ENCODE measurements around the gene LRIG2. TPM values are rescaled to one million over a fixed set of nuclear protein-coding genes. Genes with fewer than 3 reads are reported as not detected.

The LRIG2 gene
- total and polyA plus RNA-seq, 2 of the 4 experiments (the other 2 are of a cell fraction), result 4.3 to 9.0 TPM

DNA sequence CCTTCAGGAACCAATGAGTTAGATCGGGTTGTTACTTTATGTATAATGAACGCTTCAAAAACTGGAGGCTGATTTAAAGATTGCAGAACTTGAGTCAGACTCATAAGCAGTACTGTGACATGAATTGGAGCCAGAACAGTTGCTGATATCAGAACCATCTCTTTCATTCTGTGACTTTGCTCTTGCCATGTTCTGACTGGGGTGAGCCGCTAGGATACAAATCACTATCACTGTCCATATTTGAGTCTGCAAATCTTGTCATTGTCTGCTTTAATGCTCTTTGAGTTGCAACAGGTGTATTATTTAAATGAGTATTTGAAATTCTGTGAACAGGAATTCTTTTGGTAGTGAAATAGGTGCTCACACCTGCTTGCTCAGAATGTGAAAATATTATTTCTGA is 52.5 kb downstream of the LRIG2 start:
- Histone ChIP-seq H3K9me3 (ENCODE audit: control insufficient read depth, insufficient read depth, low read length) (no peaks in the 10 kb centered on the region), H3K56ac (ENCODE audit: extremely low read depth, insufficient read depth, low read length) (no peak overlapping the region), H3K27ac (ENCODE audit: insufficient read depth, low read length) (no peak overlapping the region), H3K14ac (replicated peaks; ENCODE audit: low read depth, low read length) (no peak overlapping the region), H2BK5ac (ENCODE audit: low read depth, low read length, poor library complexity, severe bottlenecking) (no peak overlapping the region), H3K79me1 (ENCODE audit: low read depth in 1 of 2, low read length in 2 of 2) (peaks cover 22 to 26% of the 10 kb centered on the region in 2 experiments), H2AK9ac (replicated peaks; ENCODE audit: low read depth, low read length, poor library complexity) (no peak overlapping the region), H2AK5ac (ENCODE audit: low read depth, low read length) (no peak overlapping the region), H2AFZ (replicated peaks; ENCODE audit: low read length, poor library complexity) (no peak overlapping the region), H2BK120ac (ENCODE audit: low read depth, low read length) (no peak overlapping the region), H3K4ac (ENCODE audit: low read depth, low read length) (no peak overlapping the region), H3K27me3 (ENCODE audit: control insufficient read depth, insufficient read depth, low read length) (no peaks in the 10 kb centered on the region), H4K91ac (ENCODE audit: insufficient read depth, low read depth, low read length) (no peak overlapping the region), H3K23ac (ENCODE audit: low read depth, low read length) (no peak overlapping the region), H3K4me1 (ENCODE audit: control insufficient read depth, insufficient read depth, low read length) (peaks cover 3% of the 10 kb centered on the region; the same call in 1 of the 2 replicates), H3K18ac (ENCODE audit: low read depth, low read length) (no peak overlapping the region), H4K5ac (ENCODE audit: low read depth, low read length) (no peak overlapping the region), H4K20me1 (ENCODE audit: insufficient read depth, low read length) (peaks cover 3% of the 10 kb centered on the region; the same call in 1 of the 2 replicates), H3K9ac (ENCODE audit: low read depth, low read length) (no peak overlapping the region), H3K9me1 (ENCODE audit: insufficient read depth, low read length) (peaks cover 10% of the 10 kb centered on the region; the same call in 1 of the 2 replicates), H4K8ac (ENCODE audit: low read depth in 2 of 2, low read length in 2 of 2) (no peak overlapping the region), H3K4me3 (ENCODE audit: insufficient read depth, low read depth, low read length) (no peak overlapping the region), H3K4me2 (ENCODE audit: low read depth, low read length) (no peak overlapping the region), H2BK15ac (ENCODE audit: low read depth, low read length) (no peak overlapping the region), H3K36me3 (ENCODE audit: control insufficient read depth, insufficient read depth, low read length) (peaks cover 27% of the 10 kb centered on the region), H2BK20ac (ENCODE audit: low read depth, low read length) (no peak overlapping the region)
- BruUV-seq (replicated peaks), result no TSS peak
- WGBS, 2 experiments (ENCODE audit: extremely low coverage in 2 of 2, insufficient read length in 1 of 2), result no CpG with 5 or more reads among the region's 3 CpGs
- no peak for TF ChIP-seq RCOR1 (IDR thresholded peaks at IDR 0.05; ENCODE audit: insufficient replicate concordance, low read length)
- no peak for TF ChIP-seq SMC3 (IDR thresholded peaks at IDR 0.05; ENCODE audit: low read depth, low read length)
- TF ChIP-seq, protein P1, sequence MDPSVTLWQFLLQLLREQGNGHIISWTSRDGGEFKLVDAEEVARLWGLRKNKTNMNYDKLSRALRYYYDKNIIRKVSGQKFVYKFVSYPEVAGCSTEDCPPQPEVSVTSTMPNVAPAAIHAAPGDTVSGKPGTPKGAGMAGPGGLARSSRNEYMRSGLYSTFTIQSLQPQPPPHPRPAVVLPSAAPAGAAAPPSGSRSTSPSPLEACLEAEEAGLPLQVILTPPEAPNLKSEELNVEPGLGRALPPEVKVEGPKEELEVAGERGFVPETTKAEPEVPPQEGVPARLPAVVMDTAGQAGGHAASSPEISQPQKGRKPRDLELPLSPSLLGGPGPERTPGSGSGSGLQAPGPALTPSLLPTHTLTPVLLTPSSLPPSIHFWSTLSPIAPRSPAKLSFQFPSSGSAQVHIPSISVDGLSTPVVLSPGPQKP (IDR thresholded peaks at IDR 0.05; ENCODE audit: borderline replicate concordance, low read depth, low read length), result no peak
- TF ChIP-seq RFX5 (IDR thresholded peaks at IDR 0.05; ENCODE audit: low read depth, low read length), result no peak
- no peak for TF ChIP-seq CEBPB (IDR thresholded peaks at IDR 0.05; ENCODE audit: low read depth, low read length)
- TF ChIP-seq NFE2L2 (IDR thresholded peaks at IDR 0.05; ENCODE audit: low read depth, low read length), result no peak
- TF ChIP-seq CHD1 (IDR thresholded peaks at IDR 0.05; ENCODE audit: low read depth, low read length), result no peak
- no peak for TF ChIP-seq POLR2A (IDR thresholded peaks at IDR 0.05; ENCODE audit: low read depth, low read length)
- no peak for TF ChIP-seq MAFK (IDR thresholded peaks at IDR 0.05; ENCODE audit: low read depth, low read length)
- TF ChIP-seq BHLHE40 (IDR thresholded peaks at IDR 0.05; ENCODE audit: low read depth, low read length), result no peak
- TF ChIP-seq, protein P2, sequence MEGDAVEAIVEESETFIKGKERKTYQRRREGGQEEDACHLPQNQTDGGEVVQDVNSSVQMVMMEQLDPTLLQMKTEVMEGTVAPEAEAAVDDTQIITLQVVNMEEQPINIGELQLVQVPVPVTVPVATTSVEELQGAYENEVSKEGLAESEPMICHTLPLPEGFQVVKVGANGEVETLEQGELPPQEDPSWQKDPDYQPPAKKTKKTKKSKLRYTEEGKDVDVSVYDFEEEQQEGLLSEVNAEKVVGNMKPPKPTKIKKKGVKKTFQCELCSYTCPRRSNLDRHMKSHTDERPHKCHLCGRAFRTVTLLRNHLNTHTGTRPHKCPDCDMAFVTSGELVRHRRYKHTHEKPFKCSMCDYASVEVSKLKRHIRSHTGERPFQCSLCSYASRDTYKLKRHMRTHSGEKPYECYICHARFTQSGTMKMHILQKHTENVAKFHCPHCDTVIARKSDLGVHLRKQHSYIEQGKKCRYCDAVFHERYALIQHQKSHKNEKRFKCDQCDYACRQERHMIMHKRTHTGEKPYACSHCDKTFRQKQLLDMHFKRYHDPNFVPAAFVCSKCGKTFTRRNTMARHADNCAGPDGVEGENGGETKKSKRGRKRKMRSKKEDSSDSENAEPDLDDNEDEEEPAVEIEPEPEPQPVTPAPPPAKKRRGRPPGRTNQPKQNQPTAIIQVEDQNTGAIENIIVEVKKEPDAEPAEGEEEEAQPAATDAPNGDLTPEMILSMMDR (conservative IDR thresholded peaks at IDR 0.05; ENCODE audit: low read depth, low read length), result no peak
- no peak for TF ChIP-seq RAD21 (IDR thresholded peaks at IDR 0.05; ENCODE audit: low read length)
- POLR2A ChIA-PET (ENCODE audit: unreplicated experiment), result interaction anchor here (0.5 kb wide), 1 partner anchor 205 kb away, joined by 5 read pairs; no protein-coding TSS in a partner anchor
- CTCF ChIA-PET, result no interaction called here
- DNase-seq (no peak), ATAC-seq (ENCODE audit: low read depth) (no peak)
- dilution Hi-C loops (cut with HindIII; ENCODE audit: low sequenced_read_pairs, unreplicated experiment), result no loop called here
- intact Hi-C loops (cut with micrococcal nuclease), result loop anchor here (10.0 kb wide), 1 partner anchor 629 kb away; the partner anchor contains the start of gene PHTF1
- in situ Hi-C loops (cut with MboI; ENCODE audit: low sequenced_read_pairs), result loop anchor here (25.0 kb wide), 1 partner anchor 787 kb away; the partner anchor contains the start of genes AP4B1 and DCLRE1B

Data from IMR-90 (cell line).